ENCODE data around the gene ZBTB17.

GRCh38 chr1:15938628-15939161 lies 37.2 kb downstream of the ZBTB17 start:
- TF ChIP-seq CTCF (IDR thresholded peaks at IDR 0.05; ENCODE audit: low read depth, low read length) (no peak), EZH2phosphoT487 (IDR thresholded peaks at IDR 0.05; ENCODE audit: low read depth) (no peak)
